GM10266 (cell line): Measurements from ENCODE around the gene PGAM1.
"Not testable (repeated sequence)": the region's sequence is repeated elsewhere in the genome, so short reads cannot be mapped to it uniquely, and the experiment has no call there.

Experiments used
- DNase-seq: peaks from one replicate; pipeline ENCODE4 v3.0.0; 2012; ENCODE audit errors: extremely low spot score
- TF ChIP-seq, protein P1 (sequence below): IDR thresholded peaks from 2 replicates; pipeline ENCODE4 v1.5.1; 2012; ENCODE audit warnings: mild to moderate bottlenecking, low read depth; ENCODE audit not compliant: control insufficient read depth, insufficient read depth; ENCODE audit errors: missing control alignments

Gene PGAM1

DNA sequence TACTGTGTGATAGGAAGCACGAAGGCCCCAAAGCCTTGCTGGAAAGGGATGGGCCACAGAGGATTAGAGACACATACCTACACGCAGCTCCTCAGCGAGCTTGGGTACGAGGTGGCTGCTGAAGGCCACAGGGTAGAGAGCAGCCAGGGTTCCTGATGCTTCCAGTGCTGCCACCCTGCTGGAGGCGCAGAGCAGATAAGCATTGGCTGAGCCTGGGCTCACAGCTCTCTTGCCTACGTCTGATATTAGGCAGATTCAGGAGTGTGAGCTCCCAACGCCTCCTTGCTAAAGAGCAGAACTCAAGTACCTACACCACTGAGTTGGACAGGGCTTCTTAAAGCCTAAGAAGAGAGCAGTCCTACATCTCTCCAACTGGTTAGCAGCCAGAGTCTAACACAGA lies 40.0 kb downstream of the PGAM1 start:
- no peak for DNase-seq
- TF ChIP-seq, protein P1, sequence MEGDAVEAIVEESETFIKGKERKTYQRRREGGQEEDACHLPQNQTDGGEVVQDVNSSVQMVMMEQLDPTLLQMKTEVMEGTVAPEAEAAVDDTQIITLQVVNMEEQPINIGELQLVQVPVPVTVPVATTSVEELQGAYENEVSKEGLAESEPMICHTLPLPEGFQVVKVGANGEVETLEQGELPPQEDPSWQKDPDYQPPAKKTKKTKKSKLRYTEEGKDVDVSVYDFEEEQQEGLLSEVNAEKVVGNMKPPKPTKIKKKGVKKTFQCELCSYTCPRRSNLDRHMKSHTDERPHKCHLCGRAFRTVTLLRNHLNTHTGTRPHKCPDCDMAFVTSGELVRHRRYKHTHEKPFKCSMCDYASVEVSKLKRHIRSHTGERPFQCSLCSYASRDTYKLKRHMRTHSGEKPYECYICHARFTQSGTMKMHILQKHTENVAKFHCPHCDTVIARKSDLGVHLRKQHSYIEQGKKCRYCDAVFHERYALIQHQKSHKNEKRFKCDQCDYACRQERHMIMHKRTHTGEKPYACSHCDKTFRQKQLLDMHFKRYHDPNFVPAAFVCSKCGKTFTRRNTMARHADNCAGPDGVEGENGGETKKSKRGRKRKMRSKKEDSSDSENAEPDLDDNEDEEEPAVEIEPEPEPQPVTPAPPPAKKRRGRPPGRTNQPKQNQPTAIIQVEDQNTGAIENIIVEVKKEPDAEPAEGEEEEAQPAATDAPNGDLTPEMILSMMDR = no peak

DNA sequence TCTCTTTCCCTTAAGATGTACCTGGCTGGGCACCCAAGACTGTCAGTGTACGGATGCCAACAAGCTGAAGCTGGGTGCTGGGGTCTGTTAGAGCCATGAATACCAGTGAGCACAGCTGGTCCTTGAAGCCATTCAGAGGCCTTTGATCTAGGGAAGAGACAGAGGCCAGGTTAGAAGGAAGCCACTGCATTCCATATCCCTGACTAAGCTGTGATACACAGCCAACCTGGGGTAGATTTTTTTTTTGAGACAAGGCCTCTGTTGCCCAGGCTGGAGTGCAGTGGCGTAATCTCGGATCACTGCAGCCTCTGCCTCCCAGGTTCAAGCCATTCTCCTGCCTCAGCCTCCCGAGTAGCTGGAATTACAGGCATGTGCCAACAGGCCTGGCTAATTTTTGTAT lies 40.8 kb downstream of the PGAM1 start:
- no peak for DNase-seq
- TF ChIP-seq, protein P1 = no peak

DNA sequence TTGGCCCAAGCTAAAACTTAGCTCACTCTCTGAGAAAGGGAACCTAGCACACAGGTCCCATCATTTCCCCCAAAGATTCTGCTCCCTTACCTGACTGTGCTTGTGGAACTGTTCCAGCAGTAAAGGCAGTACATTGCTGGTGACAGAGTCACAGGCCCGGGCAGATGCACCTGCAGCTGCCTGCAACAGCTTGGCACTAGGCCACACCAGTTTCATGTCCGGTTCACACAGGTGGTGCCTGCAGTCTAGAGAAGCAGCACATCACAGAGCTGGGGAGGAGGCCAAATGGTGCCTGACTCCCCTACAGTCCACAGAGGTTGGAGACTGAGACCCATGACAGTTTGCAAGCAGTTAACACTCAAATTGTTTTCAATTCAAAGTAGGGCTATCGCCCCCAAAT lies 42.2 kb downstream of the PGAM1 start:
- TF ChIP-seq, protein P1 = no peak
- DNase-seq = no peak

DNA sequence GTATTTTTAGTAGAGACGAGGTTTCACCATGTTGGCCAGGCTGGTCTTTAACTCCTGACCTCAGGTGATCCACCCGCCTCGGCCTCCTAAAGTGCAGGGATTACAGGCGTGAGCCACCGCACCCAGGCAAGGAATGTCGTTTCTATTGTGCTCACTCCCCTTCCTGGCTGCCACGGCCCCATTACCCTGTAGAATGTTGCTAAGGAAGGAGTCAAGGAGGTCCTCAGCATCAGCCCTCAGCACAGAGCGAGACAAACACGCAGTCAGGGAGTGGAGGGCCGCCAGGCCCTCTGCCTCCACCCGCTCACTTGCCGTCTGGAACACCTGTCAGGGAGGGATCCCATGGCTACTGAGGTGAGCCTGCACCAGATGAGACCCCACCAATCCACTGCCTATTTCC lies 42.8 kb downstream of the PGAM1 start:
- DNase-seq = not testable (repeated sequence)

DNA sequence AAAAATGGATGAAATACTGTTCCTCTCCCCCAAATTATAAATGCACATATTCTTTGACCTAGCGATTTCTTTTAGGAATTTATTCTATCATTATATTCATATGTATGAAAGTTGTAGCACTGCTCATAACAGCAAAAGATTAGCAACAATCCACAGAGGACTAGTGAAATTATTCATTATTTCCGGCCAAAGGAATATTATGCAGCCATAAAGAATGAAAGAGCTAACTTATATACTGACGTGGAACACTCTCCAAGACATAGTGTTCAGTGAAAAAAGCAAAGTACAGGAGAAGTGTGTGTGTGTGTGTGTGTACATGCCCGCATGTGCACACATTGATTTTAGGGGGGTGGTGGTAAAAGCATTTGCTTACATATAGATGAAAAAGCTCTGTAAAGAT lies 48.9 kb downstream of the PGAM1 start:
- DNase-seq = no peak
- TF ChIP-seq, protein P1 = no peak

DNA sequence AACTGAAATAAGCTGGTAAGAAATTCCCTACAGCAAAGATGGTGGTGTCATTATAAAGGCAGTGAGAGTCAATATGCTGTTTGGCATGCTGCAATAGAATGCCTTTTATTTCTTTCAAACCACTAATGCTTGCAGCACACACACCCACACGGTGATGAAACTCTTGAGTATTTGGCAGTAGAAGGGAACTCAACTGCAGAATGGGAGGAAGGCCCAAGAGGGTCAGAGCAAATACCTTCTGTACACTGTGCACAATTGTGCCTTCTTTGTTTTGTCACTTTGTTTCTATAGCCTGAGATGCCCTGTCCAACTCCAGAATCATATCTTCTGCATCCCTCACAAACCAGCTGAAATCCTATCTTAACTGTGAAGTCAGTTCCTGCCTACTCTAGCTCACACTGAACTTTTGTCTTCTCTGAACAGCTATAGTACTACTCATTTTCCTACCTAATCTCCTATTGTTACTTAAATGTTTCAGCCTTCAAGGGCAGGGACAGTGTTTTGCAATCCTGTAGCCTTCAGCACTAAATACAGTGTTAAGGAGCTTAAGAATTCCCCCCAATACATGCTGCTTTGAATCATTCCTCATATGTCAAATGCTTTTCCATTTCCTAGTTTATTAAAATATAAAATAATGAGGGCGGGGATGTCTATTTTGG lies 50.1 kb downstream of the PGAM1 start:
- no peak for DNase-seq
- TF ChIP-seq, protein P1 = no peak

DNA sequence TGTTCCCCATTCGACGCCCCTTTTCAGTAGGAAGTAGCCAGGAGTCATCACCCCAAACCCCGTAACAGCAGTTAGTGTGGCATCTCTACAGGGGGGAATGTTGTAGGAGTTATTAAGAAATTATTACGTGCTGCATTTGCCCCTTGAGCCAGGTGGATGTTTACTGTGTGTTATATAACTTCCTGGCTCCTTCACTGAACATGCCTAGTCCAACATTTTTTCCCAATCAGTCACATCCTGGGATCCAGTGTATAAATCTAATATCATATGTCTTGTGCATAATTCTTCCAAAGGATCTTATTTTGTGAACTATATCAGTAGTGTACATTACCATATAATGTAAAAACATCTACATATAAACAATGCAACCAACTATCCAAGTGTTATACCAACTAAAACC lies 53.4 kb downstream of the PGAM1 start:
- DNase-seq = not testable (repeated sequence)

DNA sequence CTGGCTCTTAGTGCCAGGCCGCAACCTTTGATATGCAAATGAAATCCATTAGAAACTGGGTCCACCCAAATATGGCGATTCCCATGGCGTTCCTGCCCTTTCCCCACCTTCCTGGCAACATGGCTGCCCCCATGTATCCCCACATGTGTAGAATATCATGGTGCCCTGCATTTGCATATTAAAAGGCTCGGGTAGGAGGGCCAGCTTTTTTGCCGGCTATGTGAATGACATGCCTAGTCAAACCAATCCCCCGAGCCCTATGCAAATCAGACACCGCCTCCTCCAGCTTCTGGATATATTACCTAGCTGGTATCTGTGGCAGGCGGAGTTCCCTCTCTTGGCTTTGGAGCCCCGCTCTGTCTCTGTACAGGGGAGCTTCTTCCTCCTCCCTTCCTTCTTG lies 53.9 kb downstream of the PGAM1 start:
- DNase-seq = no peak
- TF ChIP-seq, protein P1 = no peak
